ENCODE measurements around the gene PRG2. TPM values are rescaled to one million over a fixed set of nuclear protein-coding genes. Genes with fewer than 3 reads are reported as not detected.

PRG2 gene
- total and polyA plus RNA-seq, 9 of the 15 experiments (the other 6 are each of a cell fraction or from before 2014, with no cell fraction given): 1.8 to 78.0 (median 26.6) TPM

DNA sequence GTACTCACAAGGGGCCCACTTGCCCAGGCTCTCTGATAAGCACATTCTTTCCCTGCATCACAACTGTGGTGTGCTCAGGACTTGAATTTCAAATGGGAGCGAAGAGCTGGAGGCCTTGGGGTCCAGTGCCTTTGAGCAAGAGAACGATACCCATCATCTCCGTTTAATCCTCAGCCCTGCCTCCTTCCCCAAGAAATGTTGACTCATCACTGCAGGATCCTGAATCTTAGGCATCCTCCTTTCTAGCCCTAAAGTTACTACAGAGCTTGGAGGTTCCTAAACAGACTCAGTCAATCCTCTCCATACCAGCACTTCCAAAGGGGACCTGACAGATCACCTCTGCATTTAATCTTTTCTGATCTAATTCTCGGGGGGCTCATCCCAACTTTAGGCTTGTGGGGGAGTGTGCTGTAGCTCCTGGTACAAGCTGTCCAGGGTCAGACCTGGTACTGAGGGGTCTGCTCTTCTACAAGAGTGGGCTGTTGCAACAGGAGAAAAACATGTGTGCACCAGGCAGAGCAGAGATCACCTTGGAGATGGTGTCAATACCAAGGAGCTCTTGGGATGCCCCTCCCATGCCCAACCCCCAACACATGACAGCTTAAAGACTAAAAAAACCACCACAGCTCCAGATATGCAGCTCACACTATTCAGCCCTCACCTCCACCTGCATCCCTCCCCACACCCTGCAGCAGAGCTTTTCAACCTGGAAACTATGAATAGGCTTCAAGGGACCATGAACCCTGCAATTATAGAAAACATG is 3.9 kb upstream of the PRG2 start (continued):
- TF ChIP-seq, protein P1, sequence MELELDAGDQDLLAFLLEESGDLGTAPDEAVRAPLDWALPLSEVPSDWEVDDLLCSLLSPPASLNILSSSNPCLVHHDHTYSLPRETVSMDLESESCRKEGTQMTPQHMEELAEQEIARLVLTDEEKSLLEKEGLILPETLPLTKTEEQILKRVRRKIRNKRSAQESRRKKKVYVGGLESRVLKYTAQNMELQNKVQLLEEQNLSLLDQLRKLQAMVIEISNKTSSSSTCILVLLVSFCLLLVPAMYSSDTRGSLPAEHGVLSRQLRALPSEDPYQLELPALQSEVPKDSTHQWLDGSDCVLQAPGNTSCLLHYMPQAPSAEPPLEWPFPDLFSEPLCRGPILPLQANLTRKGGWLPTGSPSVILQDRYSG (tag; conservative IDR thresholded peaks at IDR 0.05; ENCODE audit: low read depth): no peak
- no peak for TF ChIP-seq CBFB (CRISPR knock-in tag; IDR thresholded peaks at IDR 0.05)
- TF ChIP-seq, protein P2, sequence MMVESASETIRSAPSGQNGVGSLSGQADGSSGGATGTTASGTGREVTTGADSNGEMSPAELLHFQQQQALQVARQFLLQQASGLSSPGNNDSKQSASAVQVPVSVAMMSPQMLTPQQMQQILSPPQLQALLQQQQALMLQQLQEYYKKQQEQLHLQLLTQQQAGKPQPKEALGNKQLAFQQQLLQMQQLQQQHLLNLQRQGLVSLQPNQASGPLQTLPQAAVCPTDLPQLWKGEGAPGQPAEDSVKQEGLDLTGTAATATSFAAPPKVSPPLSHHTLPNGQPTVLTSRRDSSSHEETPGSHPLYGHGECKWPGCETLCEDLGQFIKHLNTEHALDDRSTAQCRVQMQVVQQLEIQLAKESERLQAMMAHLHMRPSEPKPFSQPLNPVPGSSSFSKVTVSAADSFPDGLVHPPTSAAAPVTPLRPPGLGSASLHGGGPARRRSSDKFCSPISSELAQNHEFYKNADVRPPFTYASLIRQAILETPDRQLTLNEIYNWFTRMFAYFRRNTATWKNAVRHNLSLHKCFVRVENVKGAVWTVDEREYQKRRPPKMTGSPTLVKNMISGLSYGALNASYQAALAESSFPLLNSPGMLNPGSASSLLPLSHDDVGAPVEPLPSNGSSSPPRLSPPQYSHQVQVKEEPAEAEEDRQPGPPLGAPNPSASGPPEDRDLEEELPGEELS (CRISPR knock-in tag; IDR thresholded peaks at IDR 0.05; ENCODE audit: borderline replicate concordance): no peak
- no peak for TF ChIP-seq ELF4 (CRISPR knock-in tag; IDR thresholded peaks at IDR 0.05)
- TF ChIP-seq MYBL2 (IDR thresholded peaks at IDR 0.05; ENCODE audit: low read depth): no peak
- no peak for TF ChIP-seq MYBL2 (CRISPR knock-in tag; IDR thresholded peaks at IDR 0.05; ENCODE audit: borderline replicate concordance)
- no peak for TF ChIP-seq CREB1 (IDR thresholded peaks at IDR 0.05)
- no peak for TF ChIP-seq CREB1 (CRISPR knock-in tag; IDR thresholded peaks at IDR 0.05)
- TF ChIP-seq TAF1 (IDR thresholded peaks at IDR 0.05; ENCODE audit: control insufficient read depth, extremely low read depth, insufficient read depth, low read length, severe bottlenecking): no peak
- TF ChIP-seq NCOA4 (IDR thresholded peaks at IDR 0.05; ENCODE audit: partially characterized antibody): no peak
- TF ChIP-seq, protein P3, sequence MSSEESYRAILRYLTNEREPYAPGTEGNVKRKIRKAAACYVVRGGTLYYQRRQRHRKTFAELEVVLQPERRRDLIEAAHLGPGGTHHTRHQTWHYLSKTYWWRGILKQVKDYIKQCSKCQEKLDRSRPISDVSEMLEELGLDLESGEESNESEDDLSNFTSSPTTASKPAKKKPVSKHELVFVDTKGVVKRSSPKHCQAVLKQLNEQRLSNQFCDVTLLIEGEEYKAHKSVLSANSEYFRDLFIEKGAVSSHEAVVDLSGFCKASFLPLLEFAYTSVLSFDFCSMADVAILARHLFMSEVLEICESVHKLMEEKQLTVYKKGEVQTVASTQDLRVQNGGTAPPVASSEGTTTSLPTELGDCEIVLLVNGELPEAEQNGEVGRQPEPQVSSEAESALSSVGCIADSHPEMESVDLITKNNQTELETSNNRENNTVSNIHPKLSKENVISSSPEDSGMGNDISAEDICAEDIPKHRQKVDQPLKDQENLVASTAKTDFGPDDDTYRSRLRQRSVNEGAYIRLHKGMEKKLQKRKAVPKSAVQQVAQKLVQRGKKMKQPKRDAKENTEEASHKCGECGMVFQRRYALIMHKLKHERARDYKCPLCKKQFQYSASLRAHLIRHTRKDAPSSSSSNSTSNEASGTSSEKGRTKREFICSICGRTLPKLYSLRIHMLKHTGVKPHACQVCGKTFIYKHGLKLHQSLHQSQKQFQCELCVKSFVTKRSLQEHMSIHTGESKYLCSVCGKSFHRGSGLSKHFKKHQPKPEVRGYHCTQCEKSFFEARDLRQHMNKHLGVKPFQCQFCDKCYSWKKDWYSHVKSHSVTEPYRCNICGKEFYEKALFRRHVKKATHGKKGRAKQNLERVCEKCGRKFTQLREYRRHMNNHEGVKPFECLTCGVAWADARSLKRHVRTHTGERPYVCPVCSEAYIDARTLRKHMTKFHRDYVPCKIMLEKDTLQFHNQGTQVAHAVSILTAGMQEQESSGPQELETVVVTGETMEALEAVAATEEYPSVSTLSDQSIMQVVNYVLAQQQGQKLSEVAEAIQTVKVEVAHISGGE (CRISPR knock-in tag; IDR thresholded peaks at IDR 0.05): no peak
- no peak for TF ChIP-seq ETS2 (tag; IDR thresholded peaks at IDR 0.05; ENCODE audit: borderline replicate concordance, poor library complexity, severe bottlenecking)
- TF ChIP-seq ZKSCAN1 (IDR thresholded peaks at IDR 0.05; ENCODE audit: low read depth, low read length): no peak
- TF ChIP-seq CXXC5 (CRISPR knock-in tag; IDR thresholded peaks at IDR 0.05): no peak

Measured in K562 (cell line).